Measurements from ENCODE around the gene EHHADH.

DNA sequence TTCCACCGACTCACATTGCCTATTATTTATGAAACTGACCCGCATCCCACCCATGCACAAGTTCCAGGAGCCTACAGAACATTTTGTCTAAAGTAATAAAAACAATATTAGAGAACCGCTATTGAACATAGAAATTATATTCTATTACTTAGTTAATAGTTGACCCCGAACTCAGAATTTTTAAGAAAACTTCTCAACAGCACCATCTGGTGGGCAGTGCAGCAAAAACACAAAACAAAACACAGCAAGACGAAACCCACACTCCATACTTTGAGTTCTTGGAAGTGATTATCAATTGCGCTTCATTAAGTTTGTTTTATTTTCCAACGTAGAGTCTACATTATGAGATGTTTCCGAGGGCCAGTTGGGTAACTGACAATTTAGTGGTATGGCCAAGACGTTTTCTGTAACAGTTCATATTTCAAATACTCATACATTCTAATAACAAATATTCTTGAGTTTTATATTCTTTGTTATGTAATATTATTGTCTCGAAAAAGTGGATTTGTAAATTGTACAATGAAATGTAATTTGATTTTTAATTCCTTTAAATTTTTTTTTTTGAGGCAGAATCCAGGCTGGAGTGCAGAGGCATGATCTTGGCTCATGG lies 77.0 kb downstream of the EHHADH start:
- TF ChIP-seq NR2C2 (CRISPR knock-in tag; IDR thresholded peaks at IDR 0.05) (no peak), JAZF1 (CRISPR knock-in tag; IDR thresholded peaks at IDR 0.05) (no peak), NFYB (CRISPR knock-in tag; conservative IDR thresholded peaks at IDR 0.05; ENCODE audit: low read depth) (no peak), FOXK1 (CRISPR knock-in tag; IDR thresholded peaks at IDR 0.05) (no peak)
- TF ChIP-seq, protein P1, sequence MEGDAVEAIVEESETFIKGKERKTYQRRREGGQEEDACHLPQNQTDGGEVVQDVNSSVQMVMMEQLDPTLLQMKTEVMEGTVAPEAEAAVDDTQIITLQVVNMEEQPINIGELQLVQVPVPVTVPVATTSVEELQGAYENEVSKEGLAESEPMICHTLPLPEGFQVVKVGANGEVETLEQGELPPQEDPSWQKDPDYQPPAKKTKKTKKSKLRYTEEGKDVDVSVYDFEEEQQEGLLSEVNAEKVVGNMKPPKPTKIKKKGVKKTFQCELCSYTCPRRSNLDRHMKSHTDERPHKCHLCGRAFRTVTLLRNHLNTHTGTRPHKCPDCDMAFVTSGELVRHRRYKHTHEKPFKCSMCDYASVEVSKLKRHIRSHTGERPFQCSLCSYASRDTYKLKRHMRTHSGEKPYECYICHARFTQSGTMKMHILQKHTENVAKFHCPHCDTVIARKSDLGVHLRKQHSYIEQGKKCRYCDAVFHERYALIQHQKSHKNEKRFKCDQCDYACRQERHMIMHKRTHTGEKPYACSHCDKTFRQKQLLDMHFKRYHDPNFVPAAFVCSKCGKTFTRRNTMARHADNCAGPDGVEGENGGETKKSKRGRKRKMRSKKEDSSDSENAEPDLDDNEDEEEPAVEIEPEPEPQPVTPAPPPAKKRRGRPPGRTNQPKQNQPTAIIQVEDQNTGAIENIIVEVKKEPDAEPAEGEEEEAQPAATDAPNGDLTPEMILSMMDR (IDR thresholded peaks at IDR 0.05), result peak; percentile 50; the same call in 1 of the 2 replicates
- TF ChIP-seq, protein P2, sequence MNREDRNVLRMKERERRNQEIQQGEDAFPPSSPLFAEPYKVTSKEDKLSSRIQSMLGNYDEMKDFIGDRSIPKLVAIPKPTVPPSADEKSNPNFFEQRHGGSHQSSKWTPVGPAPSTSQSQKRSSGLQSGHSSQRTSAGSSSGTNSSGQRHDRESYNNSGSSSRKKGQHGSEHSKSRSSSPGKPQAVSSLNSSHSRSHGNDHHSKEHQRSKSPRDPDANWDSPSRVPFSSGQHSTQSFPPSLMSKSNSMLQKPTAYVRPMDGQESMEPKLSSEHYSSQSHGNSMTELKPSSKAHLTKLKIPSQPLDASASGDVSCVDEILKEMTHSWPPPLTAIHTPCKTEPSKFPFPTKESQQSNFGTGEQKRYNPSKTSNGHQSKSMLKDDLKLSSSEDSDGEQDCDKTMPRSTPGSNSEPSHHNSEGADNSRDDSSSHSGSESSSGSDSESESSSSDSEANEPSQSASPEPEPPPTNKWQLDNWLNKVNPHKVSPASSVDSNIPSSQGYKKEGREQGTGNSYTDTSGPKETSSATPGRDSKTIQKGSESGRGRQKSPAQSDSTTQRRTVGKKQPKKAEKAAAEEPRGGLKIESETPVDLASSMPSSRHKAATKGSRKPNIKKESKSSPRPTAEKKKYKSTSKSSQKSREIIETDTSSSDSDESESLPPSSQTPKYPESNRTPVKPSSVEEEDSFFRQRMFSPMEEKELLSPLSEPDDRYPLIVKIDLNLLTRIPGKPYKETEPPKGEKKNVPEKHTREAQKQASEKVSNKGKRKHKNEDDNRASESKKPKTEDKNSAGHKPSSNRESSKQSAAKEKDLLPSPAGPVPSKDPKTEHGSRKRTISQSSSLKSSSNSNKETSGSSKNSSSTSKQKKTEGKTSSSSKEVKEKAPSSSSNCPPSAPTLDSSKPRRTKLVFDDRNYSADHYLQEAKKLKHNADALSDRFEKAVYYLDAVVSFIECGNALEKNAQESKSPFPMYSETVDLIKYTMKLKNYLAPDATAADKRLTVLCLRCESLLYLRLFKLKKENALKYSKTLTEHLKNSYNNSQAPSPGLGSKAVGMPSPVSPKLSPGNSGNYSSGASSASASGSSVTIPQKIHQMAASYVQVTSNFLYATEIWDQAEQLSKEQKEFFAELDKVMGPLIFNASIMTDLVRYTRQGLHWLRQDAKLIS (CRISPR knock-in tag; IDR thresholded peaks at IDR 0.05; ENCODE audit: borderline replicate concordance), result no peak
- TF ChIP-seq, protein P3, sequence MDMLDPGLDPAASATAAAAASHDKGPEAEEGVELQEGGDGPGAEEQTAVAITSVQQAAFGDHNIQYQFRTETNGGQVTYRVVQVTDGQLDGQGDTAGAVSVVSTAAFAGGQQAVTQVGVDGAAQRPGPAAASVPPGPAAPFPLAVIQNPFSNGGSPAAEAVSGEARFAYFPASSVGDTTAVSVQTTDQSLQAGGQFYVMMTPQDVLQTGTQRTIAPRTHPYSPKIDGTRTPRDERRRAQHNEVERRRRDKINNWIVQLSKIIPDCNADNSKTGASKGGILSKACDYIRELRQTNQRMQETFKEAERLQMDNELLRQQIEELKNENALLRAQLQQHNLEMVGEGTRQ (CRISPR knock-in tag; IDR thresholded peaks at IDR 0.05), result no peak
